ENCODE measurements around the gene TMPRSS13.

The TMPRSS13 gene

DNA sequence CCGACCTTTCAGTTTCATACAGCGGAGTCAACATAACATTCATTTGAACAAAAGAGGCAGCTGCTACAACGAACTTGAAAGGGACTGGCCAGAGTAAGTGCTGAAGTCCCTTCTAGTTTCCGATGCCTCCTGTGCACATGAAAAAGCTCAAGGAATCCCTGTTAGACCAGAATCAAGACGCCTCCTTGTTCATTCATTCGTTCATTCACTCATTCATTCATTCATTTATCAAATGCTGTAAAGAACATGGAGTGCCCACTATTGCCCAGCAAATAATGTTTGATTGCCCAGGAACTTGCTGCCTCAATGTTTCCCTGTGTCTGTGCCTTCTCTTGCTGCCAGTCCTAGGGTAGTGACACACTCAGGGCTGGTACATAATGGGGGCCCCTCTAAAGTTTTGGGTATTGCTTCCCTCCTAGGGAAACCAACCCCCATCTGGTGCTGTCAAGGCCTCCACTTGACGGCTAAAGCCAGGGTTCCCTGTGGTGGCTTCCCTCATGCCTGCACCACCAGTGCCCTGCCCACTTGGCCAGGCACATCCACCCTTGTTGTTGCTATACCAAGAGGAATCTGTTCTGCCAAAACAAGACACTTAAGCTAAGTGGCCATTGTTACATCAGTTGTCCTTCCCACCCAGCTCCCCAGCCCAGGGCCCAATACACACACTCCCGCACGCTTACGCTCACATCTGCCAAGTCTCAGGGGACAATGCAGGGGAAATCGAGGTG, 3.8 kb downstream of the TMPRSS13 start:
- H3K27me3 ChIP-seq, result peaks cover 12% of the 10 kb centered on the region
- H3K36me3 ChIP-seq, result no peaks in the 10 kb centered on the region
- TF ChIP-seq, protein P1, sequence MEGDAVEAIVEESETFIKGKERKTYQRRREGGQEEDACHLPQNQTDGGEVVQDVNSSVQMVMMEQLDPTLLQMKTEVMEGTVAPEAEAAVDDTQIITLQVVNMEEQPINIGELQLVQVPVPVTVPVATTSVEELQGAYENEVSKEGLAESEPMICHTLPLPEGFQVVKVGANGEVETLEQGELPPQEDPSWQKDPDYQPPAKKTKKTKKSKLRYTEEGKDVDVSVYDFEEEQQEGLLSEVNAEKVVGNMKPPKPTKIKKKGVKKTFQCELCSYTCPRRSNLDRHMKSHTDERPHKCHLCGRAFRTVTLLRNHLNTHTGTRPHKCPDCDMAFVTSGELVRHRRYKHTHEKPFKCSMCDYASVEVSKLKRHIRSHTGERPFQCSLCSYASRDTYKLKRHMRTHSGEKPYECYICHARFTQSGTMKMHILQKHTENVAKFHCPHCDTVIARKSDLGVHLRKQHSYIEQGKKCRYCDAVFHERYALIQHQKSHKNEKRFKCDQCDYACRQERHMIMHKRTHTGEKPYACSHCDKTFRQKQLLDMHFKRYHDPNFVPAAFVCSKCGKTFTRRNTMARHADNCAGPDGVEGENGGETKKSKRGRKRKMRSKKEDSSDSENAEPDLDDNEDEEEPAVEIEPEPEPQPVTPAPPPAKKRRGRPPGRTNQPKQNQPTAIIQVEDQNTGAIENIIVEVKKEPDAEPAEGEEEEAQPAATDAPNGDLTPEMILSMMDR (IDR thresholded peaks at IDR 0.05), result no peak

DNA sequence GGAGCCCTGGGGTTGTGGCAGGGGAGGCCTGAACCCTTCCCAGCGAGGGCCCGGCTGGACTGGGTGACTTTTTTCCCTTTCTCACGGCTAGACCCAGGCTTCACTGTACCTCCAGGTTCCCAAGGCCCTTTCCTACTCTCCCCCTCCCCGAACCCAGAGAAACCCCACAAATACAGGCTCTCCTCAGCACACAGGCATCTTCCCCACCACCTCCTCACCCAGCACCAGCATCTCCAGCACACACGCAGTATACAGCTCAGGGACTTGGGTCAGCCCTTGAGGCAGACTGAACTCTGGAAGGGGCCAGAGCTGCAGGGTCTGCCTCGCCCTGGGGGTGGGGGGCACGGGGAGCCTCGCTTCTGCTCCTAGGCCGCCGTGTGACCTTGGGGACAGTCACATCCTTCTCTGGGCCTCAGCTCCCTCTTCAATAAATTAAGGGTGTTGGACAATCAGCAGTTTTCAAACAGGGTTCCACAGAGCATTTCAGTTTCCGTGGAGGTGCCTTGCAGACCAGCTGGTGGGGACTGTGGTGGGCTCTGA, 4.5 kb downstream of the TMPRSS13 start:
- Histone ChIP-seq H3K4me1 (ENCODE audit: control insufficient read depth in 1 of 2, insufficient read depth in 1 of 2, low read depth in 1 of 2, low read length in 1 of 2) (no peaks in the 10 kb centered on the region), H3K27ac (no peak overlapping the region), H3K36me3 (no peaks in the 10 kb centered on the region), H3K27me3 (peaks cover 11% of the 10 kb centered on the region), H3K4me3 (ENCODE audit: low read depth in 1 of 2, low read length in 1 of 2) (no peak overlapping the region), H3K9me3 (no peaks in the 10 kb centered on the region)
- TF ChIP-seq, protein P1 (IDR thresholded peaks at IDR 0.05), result no peak

More for the DNA sequence above, 3.8 kb downstream of the TMPRSS13 start:
- Histone ChIP-seq H3K27ac (no peak overlapping the region), H3K4me1 (ENCODE audit: control insufficient read depth in 1 of 2, insufficient read depth in 1 of 2, low read depth in 1 of 2, low read length in 1 of 2) (no peaks in the 10 kb centered on the region), H3K9me3 (no peaks in the 10 kb centered on the region), H3K4me3 (ENCODE audit: low read depth in 1 of 2, low read length in 1 of 2) (no peak overlapping the region)

DNA sequence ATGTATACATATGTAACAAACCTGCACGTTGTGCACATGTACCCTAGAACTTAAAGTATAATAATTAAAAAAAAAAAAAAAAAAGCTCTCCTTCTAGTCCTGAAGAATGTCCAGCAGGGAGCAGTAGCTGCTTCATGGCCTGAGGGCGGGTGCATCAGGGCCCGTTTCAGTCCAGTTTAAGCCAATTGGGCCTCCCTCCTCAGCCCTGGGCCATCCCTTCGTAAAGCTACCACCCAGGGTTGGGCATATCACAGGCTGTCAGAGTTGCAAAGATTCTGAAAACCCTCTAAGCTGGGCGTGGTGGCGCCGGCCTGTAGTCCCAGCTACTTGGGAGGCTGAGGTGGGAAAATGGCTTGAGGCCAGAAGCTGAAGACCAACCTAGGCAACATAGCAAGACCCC, 5.4 kb downstream of the TMPRSS13 start:
- no peaks in the 10 kb centered on the region for H3K36me3 ChIP-seq
- H3K4me3 ChIP-seq (ENCODE audit: low read depth in 1 of 2, low read length in 1 of 2), result no peak overlapping the region
- no peaks in the 10 kb centered on the region for H3K9me3 ChIP-seq
- H3K4me1 ChIP-seq (ENCODE audit: control insufficient read depth in 1 of 2, insufficient read depth in 1 of 2, low read depth in 1 of 2, low read length in 1 of 2), result no peaks in the 10 kb centered on the region
- no peak overlapping the region for H3K27ac ChIP-seq
- TF ChIP-seq, protein P1 (IDR thresholded peaks at IDR 0.05), result no peak
- H3K27me3 ChIP-seq, result peaks cover 2% of the 10 kb centered on the region

DNA sequence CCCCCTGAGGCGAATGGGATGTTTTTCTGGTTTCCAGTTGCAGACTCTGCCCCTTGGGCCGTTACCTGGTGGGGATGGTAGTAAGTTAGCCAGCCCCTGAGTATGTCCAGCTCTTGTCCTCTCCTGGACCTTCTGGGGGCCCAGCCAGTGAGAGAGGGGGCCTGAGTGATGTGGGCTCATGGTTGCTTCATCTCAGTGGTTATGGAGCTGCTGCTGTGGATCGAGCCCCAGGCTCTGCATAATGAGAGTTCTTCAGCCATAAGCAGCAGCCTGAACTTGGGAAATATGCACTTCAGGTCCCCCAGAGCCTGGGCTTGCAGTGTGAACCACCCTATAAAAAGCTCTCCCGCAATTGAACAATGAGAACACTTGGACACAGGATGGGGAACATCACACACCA, 5.9 kb downstream of the TMPRSS13 start:
- TF ChIP-seq, protein P1 (IDR thresholded peaks at IDR 0.05), result no peak
- Histone ChIP-seq H3K9me3 (no peaks in the 10 kb centered on the region), H3K27ac (no peak overlapping the region), H3K4me1 (ENCODE audit: control insufficient read depth in 1 of 2, insufficient read depth in 1 of 2, low read depth in 1 of 2, low read length in 1 of 2) (no peaks in the 10 kb centered on the region), H3K27me3 (no peaks in the 10 kb centered on the region), H3K36me3 (no peaks in the 10 kb centered on the region), H3K4me3 (ENCODE audit: low read depth in 1 of 2, low read length in 1 of 2) (no peak overlapping the region)

DNA sequence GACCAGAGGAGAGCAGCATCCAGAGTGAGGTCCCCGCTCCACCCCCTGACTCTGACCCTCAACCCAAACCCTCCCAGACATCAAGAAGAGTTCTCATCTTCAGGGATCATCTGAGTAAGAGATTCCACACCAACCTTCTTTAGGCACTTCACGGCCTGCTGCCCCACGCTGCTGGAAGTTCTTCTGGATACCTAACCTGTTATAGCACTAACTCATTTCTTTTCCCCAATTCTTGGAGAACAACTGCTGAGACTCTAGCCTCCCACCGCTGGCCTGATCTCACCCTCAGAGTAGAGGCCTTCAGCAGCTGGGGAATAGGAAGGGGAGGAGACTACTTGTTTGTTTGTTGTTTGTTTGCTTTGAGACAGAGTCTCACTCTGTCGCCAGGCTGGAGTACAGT, 7.3 kb downstream of the TMPRSS13 start:
- TF ChIP-seq, protein P1 (IDR thresholded peaks at IDR 0.05), result no peak
- Histone ChIP-seq H3K27me3 (no peaks in the 10 kb centered on the region), H3K4me1 (ENCODE audit: control insufficient read depth in 1 of 2, insufficient read depth in 1 of 2, low read depth in 1 of 2, low read length in 1 of 2) (no peaks in the 10 kb centered on the region)

More for the DNA sequence above, 7.3 kb downstream of the TMPRSS13 start:
- H3K9me3 ChIP-seq, result no peaks in the 10 kb centered on the region
- no peak overlapping the region for H3K27ac ChIP-seq
- H3K4me3 ChIP-seq (ENCODE audit: low read depth in 1 of 2, low read length in 1 of 2), result no peak overlapping the region
- H3K36me3 ChIP-seq, result no peaks in the 10 kb centered on the region
